HepG2 (cell line): Measurements from ENCODE around the gene C9orf50. TPM values are rescaled to one million over a fixed set of nuclear protein-coding genes. Genes with fewer than 3 reads are reported as not detected.
A peak's percentile ranks its signal among the peaks of the same experiment; 100 is the strongest.

ENCODE experiments used
- ATAC-seq: fragments of 200-7000 bp; cut with Tn5 transposase; 3 replicates; pipeline ENCODE4 v1.9.1; 2020; ENCODE audit warnings: mild to moderate bottlenecking, moderate library complexity
- BruUV-seq: library from RNA; stranded (reverse); fragments of 400-500 nt; replicated peaks from 2 replicates; lab custom pipeline; 2021; lab: Mats Ljungman, UMichigan
- CTCF ChIA-PET: fragments of 300-600 bp; formaldehyde crosslinking; extraction: SDS; loops from one replicate; lab custom pipeline; 2021; ENCODE audit warnings: low total read pairs, inconsistent platforms, low intra/inter-chr PET ratio; lab: Yijun Ruan, JAX
- POLR2A ChIA-PET: fragments of 350-600 bp; sonication (Branson Sonifier 250); formaldehyde crosslinking; loops from one replicate; lab custom pipeline; 2020; ENCODE audit warnings: antibody characterized with exemption, inconsistent platforms; lab: Yijun Ruan, JAX
- DNase-seq: peaks from one replicate; pipeline ENCODE4 v3.0.0-alpha.2; 2015; ENCODE audit warnings: low spot score
- FAIRE-seq: peaks from 3 replicates; lab custom pipeline; 2011; peaks lifted over from hg19 to GRCh38; lab: Jason Lieb, UNC
- H2AFZ ChIP-seq: one replicate; pipeline ENCODE4 v1.6.1; 2011; ENCODE audit warnings: low read length, inconsistent platforms
- H3K27ac ChIP-seq: fragments of 300-600 bp; 3 replicates; pipeline ENCODE4 v1.8.0; 2011; ENCODE audit warnings: mixed run types, mild to moderate bottlenecking, mixed read lengths, low read length, inconsistent platforms; ENCODE audit not compliant: insufficient read depth; ENCODE audit errors: extremely low read length
- H3K27me3 ChIP-seq, 2 experiments: fragments of 200-600 bp in 1 of 2; 2 replicates in 1 of 2; 3 replicates in 1 of 2; pipeline versions ENCODE4 v1.6.0 to v1.8.0; 2011; ENCODE audit warnings: low read length in 2 of 2, mild to moderate bottlenecking in 2 of 2, moderate library complexity in 2 of 2, inconsistent platforms in 1 of 2; ENCODE audit not compliant: insufficient read depth in 2 of 2, control insufficient read depth in 1 of 2
- H3K36me3 ChIP-seq, 2 experiments: fragments of 200-600 bp in 1 of 2; replicated peaks in 1 of 2; 2 replicates in 1 of 2; 3 replicates in 1 of 2; pipeline versions ENCODE4 v1.5.1 to v1.8.0; 2011; ENCODE audit warnings: low read length in 2 of 2, inconsistent platforms in 1 of 2; ENCODE audit not compliant: insufficient read depth in 2 of 2, control insufficient read depth in 1 of 2
- H3K4me1 ChIP-seq: 2 replicates; pipeline ENCODE4 v1.5.1; 2012; ENCODE audit warnings: low read length, inconsistent platforms; ENCODE audit not compliant: insufficient read depth
- H3K4me2 ChIP-seq: 2 replicates; pipeline ENCODE4 v1.6.0; 2011; ENCODE audit warnings: low read depth, low read length, inconsistent platforms
- H3K4me3 ChIP-seq, 3 experiments: fragments of 200-600 bp in 1 of 3; sonication (generic), shearing (Covaris generic) in 1 of 3; replicated peaks in 1 of 3; 2 replicates each; pipeline ENCODE4 v1.5.1; 2011 to 2016; ENCODE audit warnings: low read length in 3 of 3, inconsistent platforms in 2 of 3, low read depth in 2 of 3, mild to moderate bottlenecking in 2 of 3, control low read depth in 1 of 3, mixed read lengths in 1 of 3; ENCODE audit not compliant: insufficient read depth in 1 of 3
- H3K79me2 ChIP-seq: one replicate; pipeline ENCODE4 v1.6.1; 2011; ENCODE audit warnings: low read length, inconsistent platforms; ENCODE audit not compliant: insufficient read depth
- H3K9ac ChIP-seq: 2 replicates; pipeline ENCODE4 v1.6.0; 2011; ENCODE audit warnings: mild to moderate bottlenecking, low read depth, low read length, inconsistent platforms; ENCODE audit not compliant: insufficient read depth
- H3K9me3 ChIP-seq: 2 replicates; pipeline ENCODE4 v1.5.1; 2012; ENCODE audit warnings: mild to moderate bottlenecking, low read length
- H4K20me1 ChIP-seq: 2 replicates; pipeline ENCODE4 v1.6.0; 2011; ENCODE audit warnings: inconsistent platforms, mild to moderate bottlenecking, low read length, moderate library complexity; ENCODE audit not compliant: insufficient read depth
- HOXA3 ChIP-seq: sonication (generic); formaldehyde crosslinking; IDR thresholded peaks from 2 replicates; pipeline ENCODE4 v1.5.0; 2020; ENCODE audit warnings: missing genetic modification reagents
- HOXD1 ChIP-seq: sonication (generic); formaldehyde crosslinking; IDR thresholded peaks from 2 replicates; pipeline ENCODE4 v1.5.0; 2020; ENCODE audit warnings: missing genetic modification reagents
- IKZF1 ChIP-seq: fragments of 450-650 bp; IDR thresholded peaks from 2 replicates; pipeline ENCODE4 v1.7.1; 2016
- JARID2 ChIP-seq: sonication (generic); formaldehyde crosslinking; IDR thresholded peaks from 2 replicates; pipeline ENCODE4 v1.8.1; 2023; ENCODE audit warnings: missing genetic modification reagents, inconsistent platforms; ENCODE audit not compliant: insufficient replicate concordance
- NCOR1 ChIP-seq: fragments of 200-600 bp; sonication (generic); IDR thresholded peaks from 2 replicates; pipeline ENCODE4 v1.7.0; 2017; ENCODE audit warnings: antibody characterized with exemption, low read length, borderline replicate concordance
- NFKB2 ChIP-seq: sonication (generic); formaldehyde crosslinking; IDR thresholded peaks from 2 replicates; pipeline ENCODE4 v1.4.0; 2020; ENCODE audit warnings: missing genetic modification reagents, borderline replicate concordance
- NR2C2 ChIP-seq: sonication (generic); formaldehyde crosslinking; IDR thresholded peaks from 2 replicates; pipeline ENCODE4 v1.4.0; 2020; ENCODE audit warnings: missing genetic modification reagents, mild to moderate bottlenecking, moderate library complexity, borderline replicate concordance
- REXO4 ChIP-seq: sonication (generic); formaldehyde crosslinking; IDR thresholded peaks from 2 replicates; pipeline ENCODE4 v1.8.0; 2022; ENCODE audit warnings: missing genetic modification reagents, mild to moderate bottlenecking, borderline replicate concordance
- U2AF2 ChIP-seq: fragments of 200-400 bp; formaldehyde crosslinking; IDR thresholded peaks from 2 replicates; pipeline ENCODE4 v1.6.1; 2017; ENCODE audit warnings: low read depth, mild to moderate bottlenecking, low read length
- YEATS2 ChIP-seq: sonication (generic); formaldehyde crosslinking; IDR thresholded peaks from 2 replicates; pipeline ENCODE4 v1.4.0; 2020; ENCODE audit warnings: missing genetic modification reagents, borderline replicate concordance
- ZBTB8A ChIP-seq: sonication (generic); formaldehyde crosslinking; IDR thresholded peaks from 2 replicates; pipeline ENCODE4 v1.4.0; 2020; ENCODE audit warnings: mild to moderate bottlenecking, low read depth, missing genetic modification reagents, borderline replicate concordance
- ZNF260 ChIP-seq: sonication (generic); formaldehyde crosslinking; IDR thresholded peaks from 2 replicates; pipeline ENCODE4 v1.4.0; 2020; ENCODE audit warnings: missing genetic modification reagents, low read depth, mild to moderate bottlenecking, borderline replicate concordance
- ZNF30 ChIP-seq: sonication (generic); formaldehyde crosslinking; IDR thresholded peaks from 2 replicates; pipeline ENCODE4 v1.5.0; 2020; ENCODE audit warnings: mild to moderate bottlenecking, missing genetic modification reagents
- ZNF496 ChIP-seq: sonication (generic); formaldehyde crosslinking; IDR thresholded peaks from 2 replicates; pipeline ENCODE4 v1.8.1; 2023; ENCODE audit warnings: mild to moderate bottlenecking, moderate library complexity, missing genetic modification reagents; ENCODE audit not compliant: insufficient replicate concordance
- ZNF775 ChIP-seq: sonication (generic); formaldehyde crosslinking; IDR thresholded peaks from 2 replicates; pipeline ENCODE4 v1.4.0; 2020; ENCODE audit warnings: missing genetic modification reagents, mild to moderate bottlenecking, moderate library complexity, borderline replicate concordance
- WGBS: methylation state at CpG from one replicate; pipeline ENCODE4 v1.1.6; 2017; ENCODE audit warnings: low lambda C conversion rate; 5-methylcytosine and 5-hydroxymethylcytosine counted together
- in situ Hi-C: cut with HindIII; loops from 2 replicates; pipeline ENCODE4 v1.10.0; 2017; ENCODE audit warnings: low pct_unique_long_range_greater_than_20kb; ENCODE audit not compliant: extremely low pct_ligation_motif_present
- intact Hi-C: fragments of 100-400 bp; cut with micrococcal nuclease; formaldehyde crosslinking; loops from one replicate; pipeline ENCODE4 v1.10.0; 2022; ENCODE audit not compliant: unreplicated experiment
- polyA plus RNA-seq, 8 experiments: library from polyadenylated mRNA; depleted of rRNA in 3 of 8; stranded (reverse) in 7 of 8; unstranded in 1 of 8; fragments of >200 nt; fragmentation: Illumina TruSeq in 4 of 8; extraction: Trizol in 4 of 8; gene quantifications; 2 replicates each; pipeline versions ENCODE4 v1.2.1 to v1.2.3, GENCODE V29; 2011 to 2016; ENCODE audit warnings: low read depth in 4 of 8, missing spikeins in 1 of 8, mixed read lengths in 1 of 8; ENCODE audit not compliant: insufficient read depth in 1 of 8
- total RNA-seq, 5 experiments: library from RNA; depleted of rRNA; stranded (reverse); fragments of >200 nt; fragmentation: Illumina TruSeq; extraction: Trizol; gene quantifications; 2 replicates each; pipeline ENCODE4 v1.2.3, GENCODE V29; 2016; ENCODE audit warnings: low read depth in 1 of 5
- TF ChIP-seq, protein P1 (sequence below): sonication (generic); formaldehyde crosslinking; IDR thresholded peaks from 2 replicates; pipeline ENCODE4 v1.5.0; 2020; ENCODE audit warnings: mild to moderate bottlenecking, missing genetic modification reagents
- TF ChIP-seq, protein P2 (sequence below): sonication (generic); formaldehyde crosslinking; IDR thresholded peaks from 2 replicates; pipeline ENCODE4 v1.9.0; 2021; ENCODE audit warnings: missing genetic modification reagents, mild to moderate bottlenecking, borderline replicate concordance
- TF ChIP-seq, protein P3 (sequence below): sonication (generic); formaldehyde crosslinking; IDR thresholded peaks from 2 replicates; pipeline ENCODE4 v1.4.0; 2020; ENCODE audit warnings: low read depth, missing genetic modification reagents

Gene C9orf50
- total and polyA plus RNA-seq, 2 of the 13 experiments (the other 11 are each of a cell fraction or from before 2014, with no cell fraction given) = not detected

DNA sequence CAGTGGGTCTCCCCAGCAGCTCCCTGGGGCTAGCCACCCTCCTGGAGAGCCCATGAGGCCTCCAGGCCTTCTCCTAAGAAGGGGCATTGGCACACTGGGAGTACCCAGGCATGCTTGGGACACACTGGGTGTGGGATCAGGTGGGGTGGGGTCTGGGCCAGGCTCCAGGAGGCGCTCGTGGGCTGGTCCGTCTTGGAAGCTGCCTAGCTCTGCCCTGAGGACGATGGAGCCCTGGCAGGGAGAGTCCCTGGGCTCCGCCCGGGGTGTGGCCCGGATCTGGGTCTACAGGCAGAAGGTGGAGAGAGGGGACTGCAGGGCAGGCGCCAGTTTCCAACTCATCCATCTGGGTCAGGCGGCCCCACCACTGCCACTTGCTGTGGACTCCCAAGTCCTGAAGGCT, 46.9 kb upstream of the C9orf50 start:
- no CpG with 5 or more reads among the region's 9 CpGs for whole genome bisulfite sequencing
- BruUV-seq = no TSS peak
- CTCF ChIA-PET = no interaction called here
- in situ Hi-C loops = no loop called here
- peaks cover 20 to 66% of the 10 kb centered on the region in 2 experiments for H3K27me3 ChIP-seq
- no peak overlapping the region for H3K4me3 ChIP-seq
- no peaks in the 10 kb centered on the region for H3K9me3 ChIP-seq
- H3K27ac ChIP-seq = no peak overlapping the region
- no peak overlapping the region for H3K9ac ChIP-seq
- intact Hi-C loops = no loop called here
- no peaks in the 10 kb centered on the region for H3K4me1 ChIP-seq
- H4K20me1 ChIP-seq = no peaks in the 10 kb centered on the region
- H3K79me2 ChIP-seq = no peaks in the 10 kb centered on the region
- no peak overlapping the region for H2AFZ ChIP-seq
- DNase-seq (no peak), FAIRE-seq (no peak), ATAC-seq (peak; percentile 18; the same call in 2 of the 3 replicates)
- POLR2A ChIA-PET = no interaction called here
- H3K4me2 ChIP-seq = no peak overlapping the region
- no peaks in the 10 kb centered on the region for H3K36me3 ChIP-seq
- TF ChIP-seq NR2C2 (CRISPR knock-in tag) (no peak), YEATS2 (no peak), REXO4 (CRISPR knock-in tag) (no peak), IKZF1 (no peak), U2AF2 (no peak), JARID2 (CRISPR knock-in tag) (no peak), HOXD1 (CRISPR knock-in tag) (no peak), ZNF260 (CRISPR knock-in tag) (no peak), ZNF496 (CRISPR knock-in tag) (no peak), NCOR1 (no peak), ZBTB8A (CRISPR knock-in tag) (no peak), ZNF775 (CRISPR knock-in tag) (no peak), NFKB2 (CRISPR knock-in tag) (no peak), HOXA3 (no peak), ZNF30 (no peak)
- TF ChIP-seq, protein P1, sequence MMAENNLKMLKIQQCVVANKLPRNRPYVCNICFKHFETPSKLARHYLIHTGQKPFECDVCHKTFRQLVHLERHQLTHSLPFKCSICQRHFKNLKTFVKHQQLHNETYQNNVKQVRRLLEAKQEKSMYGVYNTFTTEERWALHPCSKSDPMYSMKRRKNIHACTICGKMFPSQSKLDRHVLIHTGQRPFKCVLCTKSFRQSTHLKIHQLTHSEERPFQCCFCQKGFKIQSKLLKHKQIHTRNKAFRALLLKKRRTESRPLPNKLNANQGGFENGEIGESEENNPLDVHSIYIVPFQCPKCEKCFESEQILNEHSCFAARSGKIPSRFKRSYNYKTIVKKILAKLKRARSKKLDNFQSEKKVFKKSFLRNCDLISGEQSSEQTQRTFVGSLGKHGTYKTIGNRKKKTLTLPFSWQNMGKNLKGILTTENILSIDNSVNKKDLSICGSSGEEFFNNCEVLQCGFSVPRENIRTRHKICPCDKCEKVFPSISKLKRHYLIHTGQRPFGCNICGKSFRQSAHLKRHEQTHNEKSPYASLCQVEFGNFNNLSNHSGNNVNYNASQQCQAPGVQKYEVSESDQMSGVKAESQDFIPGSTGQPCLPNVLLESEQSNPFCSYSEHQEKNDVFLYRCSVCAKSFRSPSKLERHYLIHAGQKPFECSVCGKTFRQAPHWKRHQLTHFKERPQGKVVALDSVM (CRISPR knock-in tag) = no peak
- TF ChIP-seq, protein P2, sequence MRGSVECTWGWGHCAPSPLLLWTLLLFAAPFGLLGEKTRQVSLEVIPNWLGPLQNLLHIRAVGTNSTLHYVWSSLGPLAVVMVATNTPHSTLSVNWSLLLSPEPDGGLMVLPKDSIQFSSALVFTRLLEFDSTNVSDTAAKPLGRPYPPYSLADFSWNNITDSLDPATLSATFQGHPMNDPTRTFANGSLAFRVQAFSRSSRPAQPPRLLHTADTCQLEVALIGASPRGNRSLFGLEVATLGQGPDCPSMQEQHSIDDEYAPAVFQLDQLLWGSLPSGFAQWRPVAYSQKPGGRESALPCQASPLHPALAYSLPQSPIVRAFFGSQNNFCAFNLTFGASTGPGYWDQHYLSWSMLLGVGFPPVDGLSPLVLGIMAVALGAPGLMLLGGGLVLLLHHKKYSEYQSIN (CRISPR knock-in tag) = no peak
- TF ChIP-seq, protein P3, sequence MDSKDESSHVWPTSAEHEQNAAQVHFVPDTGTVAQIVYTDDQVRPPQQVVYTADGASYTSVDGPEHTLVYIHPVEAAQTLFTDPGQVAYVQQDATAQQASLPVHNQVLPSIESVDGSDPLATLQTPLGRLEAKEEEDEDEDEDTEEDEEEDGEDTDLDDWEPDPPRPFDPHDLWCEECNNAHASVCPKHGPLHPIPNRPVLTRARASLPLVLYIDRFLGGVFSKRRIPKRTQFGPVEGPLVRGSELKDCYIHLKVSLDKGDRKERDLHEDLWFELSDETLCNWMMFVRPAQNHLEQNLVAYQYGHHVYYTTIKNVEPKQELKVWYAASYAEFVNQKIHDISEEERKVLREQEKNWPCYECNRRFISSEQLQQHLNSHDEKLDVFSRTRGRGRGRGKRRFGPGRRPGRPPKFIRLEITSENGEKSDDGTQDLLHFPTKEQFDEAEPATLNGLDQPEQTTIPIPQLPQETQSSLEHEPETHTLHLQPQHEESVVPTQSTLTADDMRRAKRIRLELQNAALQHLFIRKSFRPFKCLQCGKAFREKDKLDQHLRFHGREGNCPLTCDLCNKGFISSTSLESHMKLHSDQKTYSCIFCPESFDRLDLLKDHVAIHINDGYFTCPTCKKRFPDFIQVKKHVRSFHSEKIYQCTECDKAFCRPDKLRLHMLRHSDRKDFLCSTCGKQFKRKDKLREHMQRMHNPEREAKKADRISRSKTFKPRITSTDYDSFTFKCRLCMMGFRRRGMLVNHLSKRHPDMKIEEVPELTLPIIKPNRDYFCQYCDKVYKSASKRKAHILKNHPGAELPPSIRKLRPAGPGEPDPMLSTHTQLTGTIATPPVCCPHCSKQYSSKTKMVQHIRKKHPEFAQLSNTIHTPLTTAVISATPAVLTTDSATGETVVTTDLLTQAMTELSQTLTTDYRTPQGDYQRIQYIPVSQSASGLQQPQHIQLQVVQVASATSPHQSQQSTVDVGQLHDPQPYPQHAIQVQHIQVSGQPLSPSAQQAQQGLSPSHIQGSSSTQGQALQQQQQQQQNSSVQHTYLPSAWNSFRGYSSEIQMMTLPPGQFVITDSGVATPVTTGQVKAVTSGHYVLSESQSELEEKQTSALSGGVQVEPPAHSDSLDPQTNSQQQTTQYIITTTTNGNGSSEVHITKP (CRISPR knock-in tag) = no peak
